ENCODE measurements around the gene NAPEPLD. TPM values are rescaled to one million over a fixed set of nuclear protein-coding genes. Genes with fewer than 3 reads are reported as not detected.

The NAPEPLD gene
- total RNA-seq, 2 experiments from 2014 or later, result 1.5 to 1.7 TPM

- H3K4me3 Mint-ChIP-seq, result no peak overlapping the region
- Histone ChIP-seq H3K4me1 (ENCODE audit: insufficient read depth, low read length) (no peaks in the 10 kb centered on the region), H3K9me3 (ENCODE audit: control insufficient read depth in 1 of 2, insufficient read depth in 1 of 2, low read length in 2 of 2) (no peaks in the 10 kb centered on the region), H3K27ac (ENCODE audit: low read depth in 1 of 2, low read length in 2 of 2) (no peak overlapping the region), H3K4me3 (ENCODE audit: low read length) (no peak overlapping the region), H3K36me3 (ENCODE audit: insufficient read depth, low read length) (no peaks in the 10 kb centered on the region), H3K27me3 (ENCODE audit: control insufficient read depth in 1 of 2, insufficient read depth in 2 of 2, low read length in 2 of 2) (no peaks in the 10 kb centered on the region)
- no peaks in the 10 kb centered on the region for H3K27me3 Mint-ChIP-seq
- no peak overlapping the region for H3K27ac Mint-ChIP-seq
- POLR2A ChIA-PET, result interaction anchor here (2.1 kb wide), 1 partner anchor 10 kb away, joined by 8 read pairs; the partner anchor contains the start of genes ARMC10 and FBXL13
- peak in 10 of 14 experiments; percentile 7 to 58 (median 30) for DNase-seq
- ATAC-seq (ENCODE audit: poor library complexity), result no peak
- TF ChIP-seq, protein P1, sequence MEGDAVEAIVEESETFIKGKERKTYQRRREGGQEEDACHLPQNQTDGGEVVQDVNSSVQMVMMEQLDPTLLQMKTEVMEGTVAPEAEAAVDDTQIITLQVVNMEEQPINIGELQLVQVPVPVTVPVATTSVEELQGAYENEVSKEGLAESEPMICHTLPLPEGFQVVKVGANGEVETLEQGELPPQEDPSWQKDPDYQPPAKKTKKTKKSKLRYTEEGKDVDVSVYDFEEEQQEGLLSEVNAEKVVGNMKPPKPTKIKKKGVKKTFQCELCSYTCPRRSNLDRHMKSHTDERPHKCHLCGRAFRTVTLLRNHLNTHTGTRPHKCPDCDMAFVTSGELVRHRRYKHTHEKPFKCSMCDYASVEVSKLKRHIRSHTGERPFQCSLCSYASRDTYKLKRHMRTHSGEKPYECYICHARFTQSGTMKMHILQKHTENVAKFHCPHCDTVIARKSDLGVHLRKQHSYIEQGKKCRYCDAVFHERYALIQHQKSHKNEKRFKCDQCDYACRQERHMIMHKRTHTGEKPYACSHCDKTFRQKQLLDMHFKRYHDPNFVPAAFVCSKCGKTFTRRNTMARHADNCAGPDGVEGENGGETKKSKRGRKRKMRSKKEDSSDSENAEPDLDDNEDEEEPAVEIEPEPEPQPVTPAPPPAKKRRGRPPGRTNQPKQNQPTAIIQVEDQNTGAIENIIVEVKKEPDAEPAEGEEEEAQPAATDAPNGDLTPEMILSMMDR (IDR thresholded peaks at IDR 0.05), result no peak
- no peaks in the 10 kb centered on the region for H3K36me3 Mint-ChIP-seq (ENCODE audit: low read depth)
- intact Hi-C loops (cut with DNase I, micrococcal nuclease), result loop anchor here in 1 of 2 experiments (10.0 kb wide), 1 partner anchor 311 kb away; no protein-coding TSS in a partner anchor
- no peaks in the 10 kb centered on the region for H3K9me3 Mint-ChIP-seq
- CTCF ChIA-PET, result interaction anchor here (1.5 to 1.6 kb wide), 2 partner anchors 10 to 26 kb away, joined by 4 to 11 read pairs; partner anchors contain the start of genes ARMC10 and FBXL13
- no peaks in the 10 kb centered on the region for H3K4me1 Mint-ChIP-seq (ENCODE audit: low read depth)
Measured at GRCh38 chr7:103065667-103066066, 83.2 kb downstream of the NAPEPLD start.

- H3K9me3 ChIP-seq (ENCODE audit: control insufficient read depth in 1 of 2, insufficient read depth in 1 of 2, low read length in 2 of 2), result no peaks in the 10 kb centered on the region
Measured at GRCh38 chr7:103063895-103064294, 85.0 kb downstream of the NAPEPLD start.

DNA sequence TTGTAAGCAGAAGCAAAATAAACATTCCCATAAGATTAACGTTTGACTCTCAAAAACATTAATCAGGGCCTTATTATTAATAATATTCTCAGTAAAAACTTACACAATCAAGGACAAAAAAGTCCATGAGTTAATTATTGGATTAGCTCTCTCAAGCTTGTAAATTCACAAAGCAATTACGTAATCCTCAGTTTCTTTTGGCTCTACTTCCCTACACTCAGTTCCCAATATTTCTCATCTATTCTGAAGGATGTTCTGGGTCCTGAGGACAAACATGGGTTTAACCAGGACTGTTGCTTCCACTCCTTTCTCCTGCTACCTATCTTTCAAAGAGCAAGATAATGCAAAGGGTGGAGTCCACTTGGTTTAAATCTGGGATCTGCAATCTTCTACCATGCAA lies 89.4 kb downstream of the NAPEPLD start:
- H3K36me3 Mint-ChIP-seq (ENCODE audit: low read depth), result no peaks in the 10 kb centered on the region
- no peaks in the 10 kb centered on the region for H3K9me3 ChIP-seq (ENCODE audit: control insufficient read depth in 1 of 2, insufficient read depth in 1 of 2, low read length in 2 of 2)
- no peaks in the 10 kb centered on the region for H3K27me3 Mint-ChIP-seq
- ChIA-PET CTCF (no interaction called here), POLR2A (no interaction called here)
- intact Hi-C loops (cut with DNase I, micrococcal nuclease), result no loop called here
- H3K9me3 Mint-ChIP-seq, result no peaks in the 10 kb centered on the region
- ATAC-seq (ENCODE audit: poor library complexity) (no peak), DNase-seq (no peak)
- H3K4me1 Mint-ChIP-seq (ENCODE audit: low read depth), result no peaks in the 10 kb centered on the region
- H3K27me3 ChIP-seq (ENCODE audit: control insufficient read depth in 1 of 2, insufficient read depth in 2 of 2, low read length in 2 of 2), result no peaks in the 10 kb centered on the region
- H3K4me1 ChIP-seq (ENCODE audit: insufficient read depth, low read length), result no peaks in the 10 kb centered on the region
- no peaks in the 10 kb centered on the region for H3K36me3 ChIP-seq (ENCODE audit: insufficient read depth, low read length)
- TF ChIP-seq, protein P1 (IDR thresholded peaks at IDR 0.05), result no peak
- H3K4me3 ChIP-seq (ENCODE audit: low read length), result no peak overlapping the region
- H3K4me3 Mint-ChIP-seq, result no peak overlapping the region
- H3K27ac Mint-ChIP-seq, result no peak overlapping the region
- no peak overlapping the region for H3K27ac ChIP-seq (ENCODE audit: low read depth in 1 of 2, low read length in 2 of 2)

More at GRCh38 chr7:103063895-103064294, 85.0 kb downstream of the NAPEPLD start:
- Histone ChIP-seq H3K36me3 (ENCODE audit: insufficient read depth, low read length) (no peaks in the 10 kb centered on the region), H3K4me1 (ENCODE audit: insufficient read depth, low read length) (no peaks in the 10 kb centered on the region), H3K4me3 (ENCODE audit: low read length) (no peak overlapping the region), H3K27me3 (ENCODE audit: control insufficient read depth in 1 of 2, insufficient read depth in 2 of 2, low read length in 2 of 2) (no peaks in the 10 kb centered on the region), H3K27ac (ENCODE audit: low read depth in 1 of 2, low read length in 2 of 2) (no peak overlapping the region)
- ATAC-seq (ENCODE audit: poor library complexity) (no peak), DNase-seq (no peak)
- H3K9me3 Mint-ChIP-seq, result no peaks in the 10 kb centered on the region
- no peaks in the 10 kb centered on the region for H3K4me1 Mint-ChIP-seq (ENCODE audit: low read depth)
- H3K36me3 Mint-ChIP-seq (ENCODE audit: low read depth), result no peaks in the 10 kb centered on the region
- intact Hi-C loops (cut with DNase I, micrococcal nuclease), result loop anchor here in 1 of 2 experiments (10.0 kb wide), 1 partner anchor 309 kb away; no protein-coding TSS in a partner anchor
- H3K4me3 Mint-ChIP-seq, result no peak overlapping the region
- no peaks in the 10 kb centered on the region for H3K27me3 Mint-ChIP-seq
- H3K27ac Mint-ChIP-seq, result no peak overlapping the region
- CTCF ChIA-PET, result no interaction called here
- POLR2A ChIA-PET, result interaction anchor here (0.8 kb wide), 1 partner anchor 11 kb away, joined by 3 read pairs; the partner anchor contains the start of genes ARMC10 and FBXL13
- TF ChIP-seq, protein P1 (IDR thresholded peaks at IDR 0.05), result no peak

All from CD4-positive, alpha-beta T cell (primary cell).